Left ventricle myocardium superior (tissue), 1 donor: ENCODE data around the gene PSMA4. TPM values are rescaled to one million over a fixed set of nuclear protein-coding genes. Genes with fewer than 3 reads are reported as not detected.
"Not testable (repeated sequence)": the region's sequence is repeated elsewhere in the genome, so short reads cannot be mapped to it uniquely, and the experiment has no call there.

Source experiments
- ATAC-seq: fragments of 200-7000 bp; cut with Tn5 transposase; one replicate; pipeline ENCODE4 v1.9.1; 2020; ENCODE audit warnings: mild to moderate bottlenecking, moderate library complexity
- DNase-seq: peaks from one replicate; pipeline ENCODE4 v3.0.0-alpha.2; 2020
- intact Hi-C: fragments of 100-400 bp; cut with micrococcal nuclease; formaldehyde crosslinking; loops from one replicate; pipeline ENCODE4 v1.11.0; 2022
- long read RNA-seq: library from polyadenylated mRNA; unstranded; transcript quantifications from one replicate; pipeline ENCODE4 v2.0.0, GENCODE V29; 2021
- total RNA-seq: library from RNA; stranded (reverse); fragmentation: NEBNext Ultra II Directional; extraction: Animal tissue kit (Norgen Biotek cat#: 25700); gene quantifications from one replicate; pipeline ENCODE4 v1.2.1, GENCODE V29; 2021
- donor health status: DM: no; HTN: yes; CAD: no; lungs with severe emphysema.

The PSMA4 gene
- total RNA-seq = 116 TPM
- long read RNA-seq, full-length matches to known transcripts = 59 of 95 reads
- long read RNA-seq, partial matches to known transcripts = 28 of 95 reads
- long read RNA-seq, other reads (novel, unspliced or antisense) = 8 of 95 reads

- ATAC-seq = peak; percentile 94
- DNase-seq = peak; percentile 96
- intact Hi-C loops = no loop called here
These were observed at the start of gene PSMA4 for GRCh38 chr15:78540141-78540870. Gene PSMA4 (plus strand): TSS chr15:78540444. CDS start chr15:78541928, 1,484 bp downstream.

GRCh38 chr15:78492872-78493271 is 47.4 kb upstream of the PSMA4 start:
- intact Hi-C loops = no loop called here
- DNase-seq = no peak
- no peak for ATAC-seq

GRCh38 chr15:78501857-78502256 is 38.4 kb upstream of the PSMA4 start:
- no peak for ATAC-seq
- intact Hi-C loops = no loop called here

GRCh38 chr15:78502641-78503040 is 37.6 kb upstream of the PSMA4 start:
- no peak for DNase-seq
- ATAC-seq = no peak
- intact Hi-C loops = no loop called here

More at GRCh38 chr15:78501857-78502256, 38.4 kb upstream of the PSMA4 start:
- DNase-seq = no peak

- peak; percentile 98 for ATAC-seq
- intact Hi-C loops = no loop called here
- DNase-seq = peak; percentile 91
These were observed 33.0 kb upstream of the PSMA4 start, which contains the start of gene HYKK for GRCh38 chr15:78506971-78507830. Gene HYKK (plus strand): TSS chr15:78507577. CDS start chr15:78513089, 5,512 bp downstream.

GRCh38 chr15:78507831-78508160 is 32.4 kb upstream of the PSMA4 start:
- intact Hi-C loops = no loop called here
- ATAC-seq = peak; percentile 33
- no peak for DNase-seq

- DNase-seq (no peak), ATAC-seq (no peak)
- intact Hi-C loops = no loop called here
These were observed 32.0 kb upstream of the PSMA4 start for GRCh38 chr15:78508272-78508671.

- DNase-seq (no peak), ATAC-seq (no peak)
- intact Hi-C loops = no loop called here
These were observed 30.4 kb upstream of the PSMA4 start for GRCh38 chr15:78509726-78510312.

- intact Hi-C loops, DNase-seq, ATAC-seq: not testable (repeated sequence)
These were observed 20.2 kb upstream of the PSMA4 start for GRCh38 chr15:78520035-78520434.

GRCh38 chr15:78524230-78524629 is 16.0 kb upstream of the PSMA4 start:
- ATAC-seq = no peak
- no peak for DNase-seq
- intact Hi-C loops = no loop called here

GRCh38 chr15:78527325-78527724 is 12.9 kb upstream of the PSMA4 start:
- DNase-seq (no peak), ATAC-seq (no peak)
- intact Hi-C loops = no loop called here

- DNase-seq = no peak
- intact Hi-C loops = no loop called here
- no peak for ATAC-seq
These were observed 6.9 kb upstream of the PSMA4 start for GRCh38 chr15:78533331-78533730.

GRCh38 chr15:78536134-78536533 is 4.1 kb upstream of the PSMA4 start:
- no peak for ATAC-seq
- intact Hi-C loops = no loop called here
- no peak for DNase-seq

- ATAC-seq = peak; percentile 25
- intact Hi-C loops = no loop called here
- no peak for DNase-seq
These were observed 2.9 kb upstream of the PSMA4 start for GRCh38 chr15:78537266-78537905.

- ATAC-seq = no peak
- no peak for DNase-seq
- intact Hi-C loops = no loop called here
These were observed 1.9 kb upstream of the PSMA4 start for GRCh38 chr15:78538358-78538757.

GRCh38 chr15:78539464-78540140 is 642 bp upstream of the PSMA4 start:
- ATAC-seq, intact Hi-C loops, DNase-seq: not testable (repeated sequence)

- intact Hi-C loops = no loop called here
- no peak for ATAC-seq
- no peak for DNase-seq
These were observed 863 bp downstream of the PSMA4 start for GRCh38 chr15:78540871-78541743.

- no peak for ATAC-seq
- DNase-seq = no peak
- intact Hi-C loops = no loop called here
These were observed 1.4 kb downstream of the PSMA4 start for GRCh38 chr15:78541744-78542034.
